ENCODE data around the gene G0S2. TPM values are rescaled to one million over a fixed set of nuclear protein-coding genes. Genes with fewer than 3 reads are reported as not detected.
A peak's percentile ranks its signal among the peaks of the same experiment; 100 is the strongest.

G0S2 gene
- total RNA-seq, 5 donors from 2014 or later (not counting 1 experiment from before 2014, with no cell fraction given) = 0.32 to 0.60 (median 0.59) TPM; not detected in 2

GRCh38 chr1:209689477-209689876, 14.3 kb downstream of the G0S2 start:
- Mint-ChIP-seq H3K36me3 (no peaks in the 10 kb centered on the region), H3K27ac (no peak overlapping the region), H3K27me3 (no peaks in the 10 kb centered on the region), H3K4me1 (peaks cover 47 to 61% (median 49%) of the 10 kb centered on the region in 3 donors), H3K4me3 (no peak overlapping the region), H3K9me3 (no peaks in the 10 kb centered on the region)
- ChIA-PET POLR2A (no interaction called here), CTCF (interaction anchor here (1.4 to 2.4 kb wide), 2 partner anchors 23 to 113 kb away, joined by 5 to 7 read pairs; no protein-coding TSS in a partner anchor)
- Histone ChIP-seq H3K36me3 (ENCODE audit: control insufficient read depth in 2 of 2, extremely low read depth in 1 of 2, insufficient read depth in 1 of 2, low read length in 1 of 2) (no peaks in the 10 kb centered on the region), H3K27me3 (replicated peaks in 1 of 2; ENCODE audit: control insufficient read depth in 2 of 2, extremely low read depth in 1 of 2, insufficient read depth in 2 of 2, low read length in 1 of 2) (peaks cover 0 to 2% of the 10 kb centered on the region in 2 experiments), H3K4me1 (ENCODE audit: control insufficient read depth in 1 of 2, extremely low read depth in 1 of 2, insufficient read depth in 2 of 2, low read length in 2 of 2) (peaks cover 21 to 24% of the 10 kb centered on the region in 2 experiments), H3K4me3 (ENCODE audit: control insufficient read depth in 1 of 2, extremely low read depth in 1 of 2, low read length in 1 of 2) (no peak overlapping the region), H3K27ac (ENCODE audit: low read length) (no peak overlapping the region), H3K9me3 (no peaks in the 10 kb centered on the region)
- DNase-seq (no peak), ATAC-seq (replicated peaks in 1 of 4) (peak in 1 of 4 experiments; percentile 18)
- 69% methylated on average over 3 of the region's 4 CpGs for WGBS (ENCODE audit: insufficient coverage)

- Mint-ChIP-seq H3K4me1 (peaks cover 32 to 45% (median 36%) of the 10 kb centered on the region in 3 donors), H3K27ac (no peak overlapping the region), H3K9me3 (no peaks in the 10 kb centered on the region), H3K36me3 (no peaks in the 10 kb centered on the region), H3K27me3 (no peaks in the 10 kb centered on the region), H3K4me3 (no peak overlapping the region)
- ATAC-seq (replicated peaks in 1 of 4) (no peak), DNase-seq (no peak)
- CTCF ChIA-PET = interaction anchor here (0.6 to 2.4 kb wide), 10 partner anchors 11 to 149 kb away, joined by 3 to 9 read pairs (median 3); no protein-coding TSS in a partner anchor
- Histone ChIP-seq H3K4me1 (ENCODE audit: control insufficient read depth in 1 of 2, extremely low read depth in 1 of 2, insufficient read depth in 2 of 2, low read length in 2 of 2) (peaks cover 9 to 11% of the 10 kb centered on the region in 2 experiments), H3K27ac (ENCODE audit: low read length) (no peak overlapping the region), H3K36me3 (ENCODE audit: control insufficient read depth in 2 of 2, extremely low read depth in 1 of 2, insufficient read depth in 1 of 2, low read length in 1 of 2) (no peaks in the 10 kb centered on the region), H3K9me3 (no peaks in the 10 kb centered on the region), H3K27me3 (replicated peaks in 1 of 2; ENCODE audit: control insufficient read depth in 2 of 2, extremely low read depth in 1 of 2, insufficient read depth in 2 of 2, low read length in 1 of 2) (peaks cover 0 to 2% of the 10 kb centered on the region in 2 experiments), H3K4me3 (ENCODE audit: control insufficient read depth in 1 of 2, extremely low read depth in 1 of 2, low read length in 1 of 2) (no peak overlapping the region)
- WGBS (ENCODE audit: insufficient coverage) = no CpG with 5 or more reads among the region's 3 CpGs
- POLR2A ChIA-PET = no interaction called here
These were observed 16.0 kb downstream of the G0S2 start for GRCh38 chr1:209691237-209691636.

DNA sequence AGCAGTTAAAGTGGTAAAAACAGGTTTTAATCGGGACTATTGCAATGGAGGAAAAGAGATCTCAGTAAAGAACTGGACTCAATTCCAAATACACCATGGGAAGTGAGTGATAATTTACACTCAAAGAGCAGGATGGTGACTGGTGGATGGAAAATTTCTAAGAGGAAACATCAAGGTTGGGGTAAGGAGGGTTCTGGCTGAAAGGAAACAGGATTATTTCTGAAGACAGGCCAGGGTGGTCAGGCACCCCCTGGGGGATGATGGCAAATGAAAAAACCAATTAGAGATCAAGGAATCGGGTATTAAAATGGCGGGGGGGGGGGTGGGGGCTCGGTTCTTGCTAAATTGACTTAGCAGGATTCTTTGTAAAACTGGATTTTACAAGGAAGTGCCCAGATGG, 17.1 kb downstream of the G0S2 start:
- POLR2A ChIA-PET = no interaction called here
- Histone ChIP-seq H3K4me1 (ENCODE audit: control insufficient read depth in 1 of 2, extremely low read depth in 1 of 2, insufficient read depth in 2 of 2, low read length in 2 of 2) (peaks cover 0 to 2% of the 10 kb centered on the region in 2 experiments), H3K9me3 (no peaks in the 10 kb centered on the region), H3K4me3 (ENCODE audit: control insufficient read depth in 1 of 2, extremely low read depth in 1 of 2, low read length in 1 of 2) (no peak overlapping the region), H3K27ac (ENCODE audit: low read length) (no peak overlapping the region), H3K36me3 (ENCODE audit: control insufficient read depth in 2 of 2, extremely low read depth in 1 of 2, insufficient read depth in 1 of 2, low read length in 1 of 2) (no peaks in the 10 kb centered on the region), H3K27me3 (replicated peaks in 1 of 2; ENCODE audit: control insufficient read depth in 2 of 2, extremely low read depth in 1 of 2, insufficient read depth in 2 of 2, low read length in 1 of 2) (peaks cover 0 to 2% of the 10 kb centered on the region in 2 experiments)
- DNase-seq (no peak), ATAC-seq (replicated peaks in 1 of 4) (no peak)
- Mint-ChIP-seq H3K36me3 (no peaks in the 10 kb centered on the region), H3K4me1 (peaks cover 23 to 41% (median 36%) of the 10 kb centered on the region in 3 donors), H3K9me3 (no peaks in the 10 kb centered on the region), H3K27ac (peak overlapping the region in 1 of 2 donors; percentile 71), H3K4me3 (no peak overlapping the region), H3K27me3 (no peaks in the 10 kb centered on the region)
- CTCF ChIA-PET = interaction anchor here (0.7 to 1.5 kb wide), 6 partner anchors 50 to 814 kb away, joined by 3 to 9 read pairs (median 3); no protein-coding TSS in a partner anchor
- WGBS (ENCODE audit: insufficient coverage) = no CpG with 5 or more reads among the region's 4 CpGs

DNA sequence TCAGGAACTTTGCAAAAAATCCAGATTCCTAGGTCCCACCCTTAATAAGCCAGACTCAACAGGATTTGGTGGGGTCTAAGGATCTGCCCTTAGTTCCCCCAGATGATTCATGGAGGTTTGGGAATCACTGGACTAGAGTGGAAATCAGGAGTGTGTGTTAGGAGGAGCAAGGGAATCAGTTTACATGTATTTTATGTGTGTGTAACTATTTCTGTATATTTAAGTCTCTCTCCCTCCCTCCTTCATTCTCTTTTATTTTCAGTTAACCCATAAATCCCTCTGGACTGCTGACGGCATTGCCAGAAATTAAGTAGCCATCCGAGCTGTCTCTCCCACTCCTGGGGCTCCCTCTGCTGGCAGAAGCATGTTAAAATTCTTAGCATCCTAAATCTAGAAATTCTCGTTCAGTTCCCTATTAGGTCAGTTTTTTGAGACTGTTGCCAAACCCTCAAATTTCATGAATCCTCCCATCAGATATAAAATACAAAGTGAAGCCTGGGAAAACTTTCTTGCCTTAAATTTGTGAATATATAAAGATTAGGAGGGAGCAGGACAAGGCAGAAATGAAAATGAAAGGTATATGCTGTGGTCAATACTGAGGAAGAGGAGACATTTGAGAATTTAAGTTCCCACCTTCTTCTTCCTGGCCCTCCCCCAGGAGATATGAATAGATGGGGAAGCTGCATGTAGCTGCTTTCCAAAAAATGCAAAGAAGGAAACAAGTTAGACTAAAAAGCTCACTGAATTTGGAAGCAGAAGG, 17.7 kb downstream of the G0S2 start:
- no peaks in the 10 kb centered on the region for H3K27me3 Mint-ChIP-seq
- no peak overlapping the region for H3K4me3 ChIP-seq (ENCODE audit: control insufficient read depth in 1 of 2, extremely low read depth in 1 of 2, low read length in 1 of 2)
- peak in 33 of 35 experiments; percentile 17 to 78 (median 53) for DNase-seq
- peak in 2 of 4 experiments; percentile 45 to 50 for ATAC-seq (replicated peaks in 1 of 4)
- POLR2A ChIA-PET = no interaction called here
- no peaks in the 10 kb centered on the region for H3K4me1 ChIP-seq (ENCODE audit: control insufficient read depth in 1 of 2, extremely low read depth in 1 of 2, insufficient read depth in 2 of 2, low read length in 2 of 2)
- no peaks in the 10 kb centered on the region for H3K36me3 Mint-ChIP-seq
- H3K4me1 Mint-ChIP-seq = peaks cover 18 to 37% (median 35%) of the 10 kb centered on the region in 3 donors
- no peaks in the 10 kb centered on the region for H3K9me3 Mint-ChIP-seq
- CTCF ChIA-PET = interaction anchor here (0.7 to 1.5 kb wide), 7 partner anchors 10 to 123 kb away, joined by 3 to 9 read pairs (median 3); no protein-coding TSS in a partner anchor
- no peak overlapping the region for H3K4me3 Mint-ChIP-seq
- peaks cover 0 to 2% of the 10 kb centered on the region in 2 experiments for H3K27me3 ChIP-seq (replicated peaks in 1 of 2; ENCODE audit: control insufficient read depth in 2 of 2, extremely low read depth in 1 of 2, insufficient read depth in 2 of 2, low read length in 1 of 2)
- H3K36me3 ChIP-seq (ENCODE audit: control insufficient read depth in 2 of 2, extremely low read depth in 1 of 2, insufficient read depth in 1 of 2, low read length in 1 of 2) = no peaks in the 10 kb centered on the region
- no peak overlapping the region for H3K27ac ChIP-seq (ENCODE audit: low read length)
- H3K27ac Mint-ChIP-seq = peak overlapping the region in 1 of 2 donors; percentile 33
- 14% methylated on average over 3 of the region's 3 CpGs for WGBS (ENCODE audit: insufficient coverage)
- no peaks in the 10 kb centered on the region for H3K9me3 ChIP-seq

- Histone ChIP-seq H3K27ac (ENCODE audit: low read length) (no peak overlapping the region), H3K4me3 (ENCODE audit: control insufficient read depth in 1 of 2, extremely low read depth in 1 of 2, low read length in 1 of 2) (no peak overlapping the region), H3K9me3 (no peaks in the 10 kb centered on the region), H3K36me3 (ENCODE audit: control insufficient read depth in 2 of 2, extremely low read depth in 1 of 2, insufficient read depth in 1 of 2, low read length in 1 of 2) (no peaks in the 10 kb centered on the region), H3K4me1 (ENCODE audit: control insufficient read depth in 1 of 2, extremely low read depth in 1 of 2, insufficient read depth in 2 of 2, low read length in 2 of 2) (no peaks in the 10 kb centered on the region), H3K27me3 (replicated peaks in 1 of 2; ENCODE audit: control insufficient read depth in 2 of 2, extremely low read depth in 1 of 2, insufficient read depth in 2 of 2, low read length in 1 of 2) (peaks cover 0 to 2% of the 10 kb centered on the region in 2 experiments)
- no peak overlapping the region for H3K4me3 Mint-ChIP-seq
- ChIA-PET POLR2A (no interaction called here), CTCF (interaction anchor here in 1 of 2 donors (0.6 kb wide), 1 partner anchor 45 kb away, joined by 3 read pairs; the partner anchor contains the start of gene LAMB3)
- H3K9me3 Mint-ChIP-seq = no peaks in the 10 kb centered on the region
- peaks cover 0 to 7% of the 10 kb centered on the region in 2 donors for H3K27me3 Mint-ChIP-seq
- H3K36me3 Mint-ChIP-seq = no peaks in the 10 kb centered on the region
- no peak overlapping the region for H3K27ac Mint-ChIP-seq
- H3K4me1 Mint-ChIP-seq = peaks cover 8 to 23% (median 20%) of the 10 kb centered on the region in 3 donors
- ATAC-seq (replicated peaks in 1 of 4) (no peak), DNase-seq (no peak)
These were observed 21.5 kb downstream of the G0S2 start for GRCh38 chr1:209696673-209697072.

GRCh38 chr1:209697126-209697525, 21.9 kb downstream of the G0S2 start:
- no peaks in the 10 kb centered on the region for H3K36me3 Mint-ChIP-seq
- ChIA-PET CTCF (no interaction called here), POLR2A (no interaction called here)
- no peaks in the 10 kb centered on the region for H3K9me3 ChIP-seq
- no peak overlapping the region for H3K27ac ChIP-seq (ENCODE audit: low read length)
- H3K4me1 Mint-ChIP-seq = peaks cover 7 to 21% (median 19%) of the 10 kb centered on the region in 3 donors
- DNase-seq = no peak
- H3K4me3 ChIP-seq (ENCODE audit: control insufficient read depth in 1 of 2, extremely low read depth in 1 of 2, low read length in 1 of 2) = no peak overlapping the region
- H3K27ac Mint-ChIP-seq = no peak overlapping the region
- H3K4me1 ChIP-seq (ENCODE audit: control insufficient read depth in 1 of 2, extremely low read depth in 1 of 2, insufficient read depth in 2 of 2, low read length in 2 of 2) = no peaks in the 10 kb centered on the region
- H3K27me3 Mint-ChIP-seq = peaks cover 0 to 7% of the 10 kb centered on the region in 2 donors
- peaks cover 0 to 2% of the 10 kb centered on the region in 2 experiments for H3K27me3 ChIP-seq (replicated peaks in 1 of 2; ENCODE audit: control insufficient read depth in 2 of 2, extremely low read depth in 1 of 2, insufficient read depth in 2 of 2, low read length in 1 of 2)
- no peaks in the 10 kb centered on the region for H3K9me3 Mint-ChIP-seq
- ATAC-seq (replicated peaks in 1 of 4) = no peak
- no peaks in the 10 kb centered on the region for H3K36me3 ChIP-seq (ENCODE audit: control insufficient read depth in 2 of 2, extremely low read depth in 1 of 2, insufficient read depth in 1 of 2, low read length in 1 of 2)
- no CpG with 5 or more reads among the region's 3 CpGs for WGBS (ENCODE audit: insufficient coverage)
- no peak overlapping the region for H3K4me3 Mint-ChIP-seq

Data from T-cell (primary cell).